ENCODE data around the gene CAB39L.
"Not testable (repeated sequence)": the region's sequence is repeated elsewhere in the genome, so short reads cannot be mapped to it uniquely, and the experiment has no call there.

CAB39L gene

GRCh38 chr13:49353908-49354307, 90.0 kb downstream of the CAB39L start:
- in situ Hi-C loops (cut with MboI; ENCODE audit: low sequenced_read_pairs), result no loop called here

GRCh38 chr13:49351871-49352270, 92.0 kb downstream of the CAB39L start:
- in situ Hi-C loops (cut with MboI; ENCODE audit: low sequenced_read_pairs), result no loop called here

DNA sequence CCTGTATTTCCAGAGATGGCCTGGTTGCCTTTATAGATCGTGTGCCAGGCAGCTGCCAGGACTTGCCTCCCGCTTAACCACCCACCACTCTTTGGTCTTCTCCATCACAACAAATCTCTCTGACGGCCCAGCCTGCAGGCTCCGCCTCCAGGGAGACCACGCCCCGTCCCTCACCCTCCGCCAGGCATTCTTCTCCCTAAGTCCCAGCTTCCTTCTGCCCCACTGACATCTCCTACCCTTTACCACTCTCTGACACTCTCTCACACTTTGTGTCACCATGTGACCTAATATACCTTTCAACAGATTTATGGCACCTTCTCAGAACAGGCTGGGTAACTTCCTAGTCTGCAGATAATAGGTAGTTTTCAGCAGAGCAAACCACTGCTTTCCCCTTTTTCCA, 95.1 kb downstream of the CAB39L start:
- in situ Hi-C loops (cut with MboI; ENCODE audit: low sequenced_read_pairs), result no loop called here

DNA sequence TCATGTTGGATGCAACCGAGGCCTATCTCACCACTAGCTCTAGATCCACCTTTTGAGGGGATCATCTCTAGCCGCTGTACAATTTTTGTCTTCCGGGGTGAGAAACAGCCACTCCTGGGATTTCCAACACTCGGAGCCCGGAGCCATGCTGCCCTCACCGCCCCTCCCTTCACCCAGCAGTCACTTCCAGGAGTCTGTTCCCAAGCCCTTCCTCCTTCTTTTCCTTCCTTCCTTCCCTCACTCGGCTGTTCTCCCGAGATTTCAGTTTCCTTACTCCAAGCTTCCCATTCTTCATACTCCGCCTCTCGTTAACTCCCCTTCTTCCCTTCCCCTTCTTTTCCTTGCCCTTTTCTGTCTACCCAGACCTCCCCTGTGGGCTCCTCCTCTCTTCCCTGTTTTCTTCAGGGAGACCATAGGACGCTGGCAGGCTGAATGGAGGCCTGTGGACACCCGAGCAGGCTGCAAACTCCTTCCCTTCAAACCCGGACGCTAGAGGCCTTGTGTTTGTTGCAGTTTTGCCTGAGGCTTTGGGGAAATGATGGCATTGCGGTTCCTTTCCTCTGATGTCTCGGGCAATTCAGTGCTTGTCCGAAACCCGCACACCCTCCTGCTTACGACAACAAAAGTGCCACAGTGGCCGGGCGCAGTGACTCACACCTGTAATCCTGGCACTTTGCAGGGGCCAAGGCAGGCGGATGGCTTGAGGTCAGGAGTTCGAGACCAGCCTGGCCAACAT, 96.0 kb downstream of the CAB39L start:
- in situ Hi-C loops (cut with MboI; ENCODE audit: low sequenced_read_pairs), result no loop called here

DNA sequence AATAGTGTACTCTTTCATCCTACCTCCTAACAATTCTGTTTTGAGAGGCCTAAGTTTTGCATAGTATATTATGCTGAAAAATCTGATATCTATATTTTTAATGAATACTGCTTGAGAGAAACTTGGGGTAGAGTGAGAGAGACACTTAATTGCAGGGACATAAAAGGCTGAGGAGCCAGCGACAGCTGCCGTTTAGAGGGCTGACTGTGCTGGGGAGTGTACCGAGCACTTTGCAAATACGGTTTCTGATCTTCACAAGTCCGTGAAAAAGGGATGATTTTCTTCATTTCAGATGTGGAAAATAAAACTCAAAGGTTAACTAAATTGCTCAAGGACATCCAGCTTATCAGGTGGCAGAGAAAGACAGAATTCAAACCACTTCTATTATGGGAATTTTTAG, 97.4 kb downstream of the CAB39L start:
- in situ Hi-C loops (cut with MboI; ENCODE audit: low sequenced_read_pairs), result no loop called here

DNA sequence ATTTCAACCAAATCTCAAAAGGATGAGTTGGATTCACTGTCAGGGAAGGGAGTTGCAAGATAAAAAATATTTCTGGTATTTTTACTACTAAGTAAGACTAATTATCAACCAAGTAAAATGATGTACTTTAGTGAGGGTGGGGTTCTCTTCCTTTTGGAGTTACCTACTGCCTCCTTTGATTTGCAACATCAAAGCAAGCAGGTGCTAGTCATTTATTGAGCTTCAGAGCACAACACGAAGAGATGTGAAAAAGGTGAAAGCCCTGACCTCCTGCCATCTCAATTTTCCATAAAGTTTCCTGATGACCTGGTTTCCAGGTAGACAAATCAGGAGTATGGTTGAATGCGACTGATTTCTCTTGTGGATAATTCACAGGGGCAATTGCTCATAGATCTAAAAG, 100.1 kb downstream of the CAB39L start:
- in situ Hi-C loops (cut with MboI; ENCODE audit: low sequenced_read_pairs), result no loop called here

- in situ Hi-C loops (cut with MboI; ENCODE audit: low sequenced_read_pairs), result no loop called here
These were observed 100.6 kb downstream of the CAB39L start for GRCh38 chr13:49343255-49343654.

DNA sequence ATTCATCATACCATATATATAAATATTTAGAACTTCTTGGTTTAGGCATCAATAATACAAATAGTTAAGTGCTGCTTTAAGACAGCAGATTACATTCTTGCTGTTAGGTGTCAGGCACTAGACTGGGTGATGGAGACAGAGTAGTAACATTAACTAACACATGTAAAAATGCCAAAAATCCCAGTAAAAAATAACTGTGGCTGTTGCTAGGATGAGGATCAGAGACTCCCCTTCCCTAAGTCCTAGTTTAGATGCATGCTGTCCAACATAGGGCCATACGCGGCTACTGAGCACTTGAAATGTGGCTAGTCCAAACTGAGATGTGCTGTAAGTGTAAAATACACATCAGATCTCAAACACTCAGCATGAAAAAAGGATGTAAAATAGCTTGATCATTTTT, 101.4 kb downstream of the CAB39L start:
- in situ Hi-C loops (cut with MboI; ENCODE audit: low sequenced_read_pairs), result no loop called here

- in situ Hi-C loops (cut with MboI; ENCODE audit: low sequenced_read_pairs), result no loop called here
These were observed 101.9 kb downstream of the CAB39L start for GRCh38 chr13:49341941-49342340.

- in situ Hi-C loops (cut with MboI; ENCODE audit: low sequenced_read_pairs), result no loop called here
These were observed 102.3 kb downstream of the CAB39L start for GRCh38 chr13:49341517-49341916.

GRCh38 chr13:49340161-49340560, 103.7 kb downstream of the CAB39L start:
- in situ Hi-C loops (cut with MboI; ENCODE audit: low sequenced_read_pairs), result no loop called here

- in situ Hi-C loops (cut with MboI; ENCODE audit: low sequenced_read_pairs), result no loop called here
These were observed 107.2 kb downstream of the CAB39L start for GRCh38 chr13:49336655-49337054.

GRCh38 chr13:49330546-49330864, 113.4 kb downstream of the CAB39L start:
- in situ Hi-C loops (cut with MboI; ENCODE audit: low sequenced_read_pairs), result no loop called here

GRCh38 chr13:49329831-49330545, 113.9 kb downstream of the CAB39L start:
- in situ Hi-C loops (cut with MboI; ENCODE audit: low sequenced_read_pairs), result no loop called here

DNA sequence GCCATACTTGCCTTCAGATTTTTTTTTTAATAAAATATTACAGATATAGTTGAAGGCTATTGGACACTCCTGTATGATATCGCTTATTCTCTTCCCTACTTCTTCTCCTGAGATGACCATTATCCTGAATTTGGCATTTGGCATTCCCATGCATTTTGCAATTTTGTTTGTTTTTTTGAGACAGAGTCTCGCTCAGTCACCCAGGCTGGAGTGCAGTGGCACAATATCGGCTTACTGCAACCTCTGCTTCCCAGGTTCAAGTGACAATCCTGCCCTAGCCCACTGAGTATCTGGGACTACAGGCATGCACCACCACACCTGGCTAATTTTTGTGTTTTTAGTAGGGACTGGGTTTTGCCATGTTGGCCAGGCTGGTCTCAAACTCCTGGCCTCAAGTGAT, 116.7 kb downstream of the CAB39L start:
- in situ Hi-C loops (cut with MboI; ENCODE audit: low sequenced_read_pairs), result not testable (repeated sequence)

- in situ Hi-C loops (cut with MboI; ENCODE audit: low sequenced_read_pairs), result no loop called here
These were observed 117.5 kb downstream of the CAB39L start for GRCh38 chr13:49326222-49326917.

DNA sequence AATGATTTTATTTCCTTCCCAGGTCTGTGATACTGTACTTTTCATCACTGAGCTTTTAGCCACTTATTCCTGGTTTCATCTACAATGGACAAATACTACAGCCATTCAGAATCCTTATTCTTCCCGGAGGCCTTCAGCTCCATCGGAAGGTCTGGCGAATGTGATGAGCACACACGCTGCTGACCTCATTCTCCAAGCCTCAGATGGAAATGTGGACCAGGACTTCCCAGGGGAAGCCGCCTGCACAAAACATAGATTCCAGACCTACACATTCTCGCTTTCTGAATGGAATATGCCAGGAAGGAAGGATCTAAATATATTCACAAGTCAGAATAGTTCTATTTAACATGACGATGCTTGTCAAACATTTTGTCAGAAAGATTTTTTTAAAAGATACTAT, 120.5 kb downstream of the CAB39L start:
- in situ Hi-C loops (cut with MboI; ENCODE audit: low sequenced_read_pairs), result no loop called here

GRCh38 chr13:49322702-49323101, 121.2 kb downstream of the CAB39L start:
- in situ Hi-C loops (cut with MboI; ENCODE audit: low sequenced_read_pairs), result no loop called here

DNA sequence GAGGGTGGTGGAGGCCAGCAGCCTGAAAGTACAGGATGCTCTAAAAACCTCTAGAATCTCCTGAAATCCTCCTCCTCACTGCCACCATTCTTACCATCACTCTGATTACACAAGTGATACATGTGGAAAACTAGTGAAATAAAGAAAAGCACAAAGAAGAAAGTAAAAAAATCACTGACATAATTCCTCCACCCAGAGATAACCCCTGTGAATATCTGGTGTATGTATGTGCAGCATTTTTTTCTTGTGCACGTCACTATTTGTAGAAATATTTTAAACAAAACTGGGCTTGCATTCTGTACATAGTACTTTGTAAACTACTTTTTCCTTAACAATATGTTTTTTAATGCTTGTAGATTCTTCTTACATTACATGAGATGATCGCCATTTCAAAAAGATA, 122.9 kb downstream of the CAB39L start:
- in situ Hi-C loops (cut with MboI; ENCODE audit: low sequenced_read_pairs), result no loop called here

DNA sequence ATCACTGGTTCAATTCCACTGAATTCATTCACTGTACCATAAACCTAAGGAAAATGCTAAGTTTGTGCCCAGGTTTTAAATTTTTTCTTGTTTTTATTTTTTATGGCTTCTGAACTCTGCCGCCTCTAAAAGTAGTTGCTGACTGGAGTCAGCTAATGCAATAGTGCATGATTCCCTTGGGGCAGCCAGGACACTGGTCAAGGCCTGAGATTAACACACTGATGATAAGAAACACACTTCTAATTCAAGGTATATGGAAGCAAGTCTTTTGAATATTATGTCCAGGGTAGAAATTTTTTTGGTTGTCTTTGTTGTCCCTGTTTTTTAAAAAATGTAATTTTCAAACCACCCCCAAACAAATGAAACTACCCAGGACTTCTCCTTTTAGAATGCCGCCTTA, 123.9 kb downstream of the CAB39L start:
- in situ Hi-C loops (cut with MboI; ENCODE audit: low sequenced_read_pairs), result no loop called here

DNA sequence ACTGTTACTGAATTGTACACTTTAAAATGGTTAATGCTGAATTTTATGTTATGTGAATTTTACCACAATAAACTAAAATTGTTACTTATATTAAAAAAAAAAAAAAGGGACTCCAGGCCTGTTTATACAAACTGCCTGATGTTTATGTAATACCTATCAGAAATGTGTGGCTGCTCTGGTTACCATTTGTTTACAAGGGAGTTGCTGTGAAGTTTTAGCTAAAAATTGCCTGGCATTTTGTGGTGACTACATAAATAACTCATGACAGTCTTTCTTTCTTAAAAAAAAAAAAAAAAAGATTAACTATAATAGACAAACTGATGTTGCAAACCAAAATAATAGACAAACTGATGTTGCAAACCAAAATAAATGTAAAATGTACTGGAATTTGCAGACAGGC, 124.3 kb downstream of the CAB39L start:
- in situ Hi-C loops (cut with MboI; ENCODE audit: low sequenced_read_pairs), result no loop called here
